ENCODE data around the gene DMXL1. TPM values are rescaled to one million over a fixed set of nuclear protein-coding genes. Genes with fewer than 3 reads are reported as not detected.

The DMXL1 gene
- total RNA-seq, 1 donor from 2014 or later, result 45.5 TPM

DNA sequence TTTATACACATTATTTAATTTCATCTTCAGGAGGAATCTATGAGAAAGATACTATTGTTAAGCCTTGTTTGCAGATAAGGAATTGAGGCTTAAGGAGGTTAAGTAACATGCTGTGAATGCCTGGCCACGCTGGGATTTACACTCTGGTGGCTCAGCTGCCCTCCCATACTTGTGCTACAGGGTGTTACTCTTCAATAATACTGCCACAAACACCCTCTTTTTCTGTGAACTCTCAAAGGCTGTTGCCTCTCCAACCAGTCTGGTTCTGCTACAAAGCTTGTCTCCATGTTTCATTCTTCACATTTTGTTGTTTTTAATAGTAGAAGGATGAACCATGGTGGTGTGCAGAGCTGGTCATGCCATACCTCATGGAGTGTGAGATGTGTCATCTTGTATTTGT, 208.2 kb downstream of the DMXL1 start:
- Mint-ChIP-seq H3K27me3 (ENCODE audit: insufficient read depth, low read depth) (no peaks in the 10 kb centered on the region), H3K4me1 (peaks cover 5% of the 10 kb centered on the region), H3K4me3 (no peak overlapping the region), H3K9me3 (no peaks in the 10 kb centered on the region), H3K27ac (no peak overlapping the region), H3K36me3 (no peaks in the 10 kb centered on the region)
- no peak for TF ChIP-seq EZH2phosphoT487 (IDR thresholded peaks at IDR 0.05)
- TF ChIP-seq EZH2 (IDR thresholded peaks at IDR 0.05), result no peak
- TF ChIP-seq, protein P1, sequence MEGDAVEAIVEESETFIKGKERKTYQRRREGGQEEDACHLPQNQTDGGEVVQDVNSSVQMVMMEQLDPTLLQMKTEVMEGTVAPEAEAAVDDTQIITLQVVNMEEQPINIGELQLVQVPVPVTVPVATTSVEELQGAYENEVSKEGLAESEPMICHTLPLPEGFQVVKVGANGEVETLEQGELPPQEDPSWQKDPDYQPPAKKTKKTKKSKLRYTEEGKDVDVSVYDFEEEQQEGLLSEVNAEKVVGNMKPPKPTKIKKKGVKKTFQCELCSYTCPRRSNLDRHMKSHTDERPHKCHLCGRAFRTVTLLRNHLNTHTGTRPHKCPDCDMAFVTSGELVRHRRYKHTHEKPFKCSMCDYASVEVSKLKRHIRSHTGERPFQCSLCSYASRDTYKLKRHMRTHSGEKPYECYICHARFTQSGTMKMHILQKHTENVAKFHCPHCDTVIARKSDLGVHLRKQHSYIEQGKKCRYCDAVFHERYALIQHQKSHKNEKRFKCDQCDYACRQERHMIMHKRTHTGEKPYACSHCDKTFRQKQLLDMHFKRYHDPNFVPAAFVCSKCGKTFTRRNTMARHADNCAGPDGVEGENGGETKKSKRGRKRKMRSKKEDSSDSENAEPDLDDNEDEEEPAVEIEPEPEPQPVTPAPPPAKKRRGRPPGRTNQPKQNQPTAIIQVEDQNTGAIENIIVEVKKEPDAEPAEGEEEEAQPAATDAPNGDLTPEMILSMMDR (IDR thresholded peaks at IDR 0.05), result no peak
- H3K9me3 ChIP-seq (ENCODE audit: low read depth), result no peaks in the 10 kb centered on the region
- DNase-seq (ENCODE audit: low spot score), result no peak
- no peaks in the 10 kb centered on the region for H3F3A ChIP-seq (ENCODE audit: low read depth)
- H3K27me3 ChIP-seq, result no peaks in the 10 kb centered on the region
- H3K36me3 ChIP-seq, result no peaks in the 10 kb centered on the region
- peaks cover 21% of the 10 kb centered on the region for H3K79me2 ChIP-seq (ENCODE audit: low read depth)
- H3K9ac ChIP-seq, result no peak overlapping the region
- no peaks in the 10 kb centered on the region for H3K4me1 ChIP-seq
- no peak overlapping the region for H2AFZ ChIP-seq (replicated peaks)
- H4K20me1 ChIP-seq (ENCODE audit: low read depth), result no peaks in the 10 kb centered on the region
- H3K27ac ChIP-seq, result no peak overlapping the region
- no peak overlapping the region for H3K4me3 ChIP-seq
- H3K4me2 ChIP-seq, result no peak overlapping the region

DNA sequence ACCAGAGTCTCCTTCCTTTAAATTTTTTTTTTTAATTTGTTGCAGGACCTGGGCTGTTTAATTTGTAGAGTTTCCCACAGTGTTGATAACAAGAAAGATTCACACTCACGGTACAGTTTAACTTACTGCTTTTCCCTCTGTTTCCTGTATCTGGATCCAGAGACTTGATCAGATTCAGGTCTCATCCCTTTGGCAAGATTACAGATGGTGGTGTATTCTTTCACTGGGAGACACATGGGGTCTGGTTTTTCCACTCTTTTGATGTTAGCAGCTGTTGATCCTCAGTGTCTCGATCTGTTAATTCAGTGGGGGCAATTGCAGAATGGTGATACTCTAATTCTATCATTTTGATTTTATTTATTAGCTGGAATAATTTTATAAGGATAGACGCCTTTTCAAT, 209.5 kb downstream of the DMXL1 start:
- H3F3A ChIP-seq (ENCODE audit: low read depth), result no peaks in the 10 kb centered on the region
- no peak overlapping the region for H3K4me2 ChIP-seq
- no peaks in the 10 kb centered on the region for H3K36me3 Mint-ChIP-seq
- no peak overlapping the region for H3K4me3 ChIP-seq
- no peaks in the 10 kb centered on the region for H4K20me1 ChIP-seq (ENCODE audit: low read depth)
- H2AFZ ChIP-seq (replicated peaks), result no peak overlapping the region
- H3K27me3 ChIP-seq, result no peaks in the 10 kb centered on the region
- no peak for DNase-seq (ENCODE audit: low spot score)
- H3K27ac ChIP-seq, result no peak overlapping the region
- peaks cover 5% of the 10 kb centered on the region for H3K4me1 Mint-ChIP-seq
- no peaks in the 10 kb centered on the region for H3K9me3 Mint-ChIP-seq
- no peaks in the 10 kb centered on the region for H3K4me1 ChIP-seq
- peaks cover 15% of the 10 kb centered on the region for H3K79me2 ChIP-seq (ENCODE audit: low read depth)
- TF ChIP-seq EZH2phosphoT487 (IDR thresholded peaks at IDR 0.05) (no peak), EZH2 (IDR thresholded peaks at IDR 0.05) (no peak)
- TF ChIP-seq, protein P1 (IDR thresholded peaks at IDR 0.05), result no peak
- H3K9ac ChIP-seq, result no peak overlapping the region
- no peak overlapping the region for H3K27ac Mint-ChIP-seq
- H3K9me3 ChIP-seq (ENCODE audit: low read depth), result no peaks in the 10 kb centered on the region
- no peak overlapping the region for H3K4me3 Mint-ChIP-seq
- no peaks in the 10 kb centered on the region for H3K36me3 ChIP-seq
- no peaks in the 10 kb centered on the region for H3K27me3 Mint-ChIP-seq (ENCODE audit: insufficient read depth, low read depth)

DNA sequence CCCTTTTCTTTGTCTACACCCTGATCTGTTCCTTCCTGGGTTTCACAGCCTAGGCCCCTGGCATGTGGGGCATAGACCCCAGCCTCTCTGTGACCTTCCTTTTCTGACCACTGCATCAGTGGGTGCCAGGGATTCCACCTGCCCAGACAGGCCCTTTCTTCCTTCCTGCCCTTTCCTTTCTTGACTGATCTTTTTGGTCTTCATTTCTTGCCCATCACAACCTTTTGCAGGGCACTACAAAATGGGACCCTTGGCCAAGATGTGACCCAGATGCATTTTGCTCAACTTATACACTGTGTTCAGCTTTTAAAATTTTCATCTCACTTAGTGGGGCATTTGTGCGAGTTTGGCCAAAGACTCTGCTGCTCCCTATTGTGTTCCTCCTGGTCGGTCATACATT, 211.7 kb downstream of the DMXL1 start:
- TF ChIP-seq, protein P1 (IDR thresholded peaks at IDR 0.05), result no peak
- TF ChIP-seq EZH2phosphoT487 (IDR thresholded peaks at IDR 0.05) (no peak), EZH2 (IDR thresholded peaks at IDR 0.05) (no peak)
- H3K27ac ChIP-seq, result no peak overlapping the region
- H2AFZ ChIP-seq (replicated peaks), result no peak overlapping the region
- no peak overlapping the region for H3K9ac ChIP-seq
- H3K9me3 ChIP-seq (ENCODE audit: low read depth), result no peaks in the 10 kb centered on the region
- no peaks in the 10 kb centered on the region for H4K20me1 ChIP-seq (ENCODE audit: low read depth)
- DNase-seq (ENCODE audit: low spot score), result no peak
- H3K9me3 Mint-ChIP-seq, result no peaks in the 10 kb centered on the region
- no peak overlapping the region for H3K4me3 ChIP-seq
- peaks cover 9% of the 10 kb centered on the region for H3K79me2 ChIP-seq (ENCODE audit: low read depth)
- peaks cover 4% of the 10 kb centered on the region for H3K27me3 Mint-ChIP-seq (ENCODE audit: insufficient read depth, low read depth)
- H3K27ac Mint-ChIP-seq, result no peak overlapping the region
- no peak overlapping the region for H3K4me3 Mint-ChIP-seq
- H3K4me1 Mint-ChIP-seq, result peaks cover 9% of the 10 kb centered on the region
- H3K36me3 ChIP-seq, result no peaks in the 10 kb centered on the region
- no peaks in the 10 kb centered on the region for H3K36me3 Mint-ChIP-seq
- H3K4me1 ChIP-seq, result no peaks in the 10 kb centered on the region
- H3K4me2 ChIP-seq, result no peak overlapping the region
- H3K27me3 ChIP-seq, result no peaks in the 10 kb centered on the region
- H3F3A ChIP-seq (ENCODE audit: low read depth), result no peaks in the 10 kb centered on the region
